Esophagus muscularis mucosa (tissue), 4 donors: Measurements from ENCODE around the gene CSMD2. TPM values are rescaled to one million over a fixed set of nuclear protein-coding genes. Genes with fewer than 3 reads are reported as not detected.

Source experiments
- DNase-seq: peaks from one replicate; pipeline ENCODE4 v3.0.0-alpha.2; 2017; ENCODE audit errors: extremely low spot score
- H3K27ac ChIP-seq, 4 donors: fragments of 200-600 bp; sonication (generic); replicated peaks in 1 of 4; 1 replicate in 3 of 4; 2 replicates in 1 of 4; pipeline ENCODE4 v1.5.1; 2016 to 2019; ENCODE audit warnings: mild to moderate bottlenecking in 1 of 4
- H3K27me3 ChIP-seq, 4 donors: fragments of 200-600 bp; sonication (generic); one replicate each; pipeline versions ENCODE4 v1.5.1 to v1.6.0; 2016 to 2019
- H3K36me3 ChIP-seq, 4 donors: fragments of 200-600 bp; sonication (generic); one replicate each; pipeline ENCODE4 v1.5.1; 2016 to 2019
- H3K4me1 ChIP-seq, 4 donors: fragments of 200-600 bp; sonication (generic); one replicate each; pipeline ENCODE4 v1.5.1; 2016 to 2019
- H3K4me3 ChIP-seq, 4 donors: fragments of 200-600 bp; sonication (generic); 1 replicate in 2 of 4; 2 replicates in 2 of 4; pipeline ENCODE4 v1.5.1; 2016 to 2019; ENCODE audit warnings: mild to moderate bottlenecking in 4 of 4, moderate library complexity in 1 of 4
- H3K9me3 ChIP-seq, 4 donors: fragments of 200-600 bp; sonication (generic); 1 replicate in 3 of 4; 2 replicates in 1 of 4; pipeline ENCODE4 v1.5.1; 2016 to 2019
- CTCF ChIP-seq, 3 experiments: fragments of 200-600 bp in 2 of 3; fragments of 450-650 bp in 1 of 3; sonication (generic) in 2 of 3; IDR thresholded peaks; one replicate each; pipeline ENCODE4 v1.5.1; 2017 to 2019; ENCODE audit warnings: antibody characterized with exemption in 3 of 3, mild to moderate bottlenecking in 2 of 3, moderate library complexity in 1 of 3
- EP300 ChIP-seq: sonication (generic); formaldehyde crosslinking; IDR thresholded peaks from one replicate; pipeline ENCODE4 v1.6.1; 2017; ENCODE audit warnings: antibody characterized with exemption
- POLR2A ChIP-seq: fragments of 450-650 bp; IDR thresholded peaks from one replicate; pipeline ENCODE4 v1.6.1; 2017; ENCODE audit warnings: antibody characterized with exemption, moderate library complexity, mild to moderate bottlenecking, low read depth
- POLR2AphosphoS5 ChIP-seq, 2 donors: sonication (generic); formaldehyde crosslinking; IDR thresholded peaks; one replicate each; pipeline ENCODE4 v1.6.1; 2017; ENCODE audit warnings: antibody characterized with exemption in 2 of 2
- WGBS: methylation state at CpG from one replicate; pipeline ENCODE4 v1.1.5; 2018; 5-methylcytosine and 5-hydroxymethylcytosine counted together
- intact Hi-C: fragments of 100-400 bp; cut with DNase I; formaldehyde crosslinking; loops from one replicate; pipeline ENCODE4 v1.15.1; 2023
- total RNA-seq, 4 donors: library from RNA; depleted of rRNA; stranded (reverse); fragments of >200 nt; gene quantifications; one replicate each; pipeline versions ENCODE4 v1.1.0 to v1.2.1, GENCODE V29; 2016

Gene CSMD2
- total RNA-seq, 4 donors from 2014 or later = 0.26 to 0.75 (median 0.37) TPM

GRCh38 chr1:33931111-33931475 lies 233.9 kb downstream of the CSMD2 start:
- Histone ChIP-seq H3K4me1 (no peaks in the 10 kb centered on the region), H3K4me3 (no peak overlapping the region), H3K27ac (no peak overlapping the region), H3K9me3 (no peaks in the 10 kb centered on the region), H3K27me3 (peaks cover 0 to 33% (median 0%) of the 10 kb centered on the region in 4 donors), H3K36me3 (no peaks in the 10 kb centered on the region)
- DNase-seq = no peak
- WGBS = 86% methylated on average over 4 of the region's 4 CpGs
- TF ChIP-seq EP300 (no peak), POLR2A (no peak), POLR2AphosphoS5 (IDR thresholded peaks at IDR 0.05) (no peak), CTCF (IDR thresholded peaks at IDR 0.05) (no peak)
- intact Hi-C loops = no loop called here

GRCh38 chr1:33930346-33931110 lies 234.5 kb downstream of the CSMD2 start:
- TF ChIP-seq CTCF (IDR thresholded peaks at IDR 0.05) = no peak
- TF ChIP-seq POLR2A = no peak
- TF ChIP-seq POLR2AphosphoS5 (IDR thresholded peaks at IDR 0.05) = no peak
- TF ChIP-seq EP300 = no peak
- Histone ChIP-seq H3K4me1 (no peaks in the 10 kb centered on the region), H3K27ac (no peak overlapping the region), H3K27me3 (peaks cover 0 to 27% (median 0%) of the 10 kb centered on the region in 4 donors), H3K4me3 (no peak overlapping the region), H3K36me3 (no peaks in the 10 kb centered on the region), H3K9me3 (no peaks in the 10 kb centered on the region)
- 50% methylated on average over 10 of the region's 11 CpGs for WGBS
- intact Hi-C loops = no loop called here
- DNase-seq = no peak

GRCh38 chr1:33928251-33928650 lies 236.8 kb downstream of the CSMD2 start:
- no peaks in the 10 kb centered on the region for H3K36me3 ChIP-seq
- intact Hi-C loops = no loop called here
- DNase-seq = no peak
- no peak overlapping the region for H3K27ac ChIP-seq
- H3K4me1 ChIP-seq = no peaks in the 10 kb centered on the region
- H3K27me3 ChIP-seq = peaks cover 0 to 25% (median 0%) of the 10 kb centered on the region in 4 donors
- H3K9me3 ChIP-seq = no peaks in the 10 kb centered on the region
- H3K4me3 ChIP-seq = no peak overlapping the region
- TF ChIP-seq POLR2A (no peak), EP300 (no peak), POLR2AphosphoS5 (IDR thresholded peaks at IDR 0.05) (no peak), CTCF (IDR thresholded peaks at IDR 0.05) (no peak)

- intact Hi-C loops = no loop called here
- no peak overlapping the region for H3K4me3 ChIP-seq
- no peaks in the 10 kb centered on the region for H3K4me1 ChIP-seq
- H3K27me3 ChIP-seq = peaks cover 0 to 25% (median 0%) of the 10 kb centered on the region in 4 donors
- H3K36me3 ChIP-seq = no peaks in the 10 kb centered on the region
- no peak for TF ChIP-seq EP300
- no peak for TF ChIP-seq POLR2A
- no peak for TF ChIP-seq CTCF (IDR thresholded peaks at IDR 0.05)
- no peak for TF ChIP-seq POLR2AphosphoS5 (IDR thresholded peaks at IDR 0.05)
- no peak for DNase-seq
- H3K27ac ChIP-seq = no peak overlapping the region
- H3K9me3 ChIP-seq = no peaks in the 10 kb centered on the region
- WGBS = 78% methylated on average over 2 of the region's 2 CpGs
Measured at GRCh38 chr1:33927721-33928120, 237.3 kb downstream of the CSMD2 start.

- TF ChIP-seq POLR2A (no peak), EP300 (no peak), CTCF (IDR thresholded peaks at IDR 0.05) (no peak), POLR2AphosphoS5 (IDR thresholded peaks at IDR 0.05) (no peak)
- intact Hi-C loops = no loop called here
Measured at GRCh38 chr1:33925586-33925985, 239.4 kb downstream of the CSMD2 start.

More at GRCh38 chr1:33925586-33925985, 239.4 kb downstream of the CSMD2 start:
- H3K4me3 ChIP-seq = no peak overlapping the region
- H3K27me3 ChIP-seq = peaks cover 0 to 16% (median 0%) of the 10 kb centered on the region in 4 donors
- no peak overlapping the region for H3K27ac ChIP-seq
- DNase-seq = no peak
- H3K36me3 ChIP-seq = no peaks in the 10 kb centered on the region
- H3K4me1 ChIP-seq = no peaks in the 10 kb centered on the region
- no peaks in the 10 kb centered on the region for H3K9me3 ChIP-seq
- WGBS = 90% methylated on average over 8 of the region's 8 CpGs
